ENCODE data around the gene ADAM29. TPM values are rescaled to one million over a fixed set of nuclear protein-coding genes. Genes with fewer than 3 reads are reported as not detected.
"Not testable (repeated sequence)": the region's sequence is repeated elsewhere in the genome, so short reads cannot be mapped to it uniquely, and the experiment has no call there.

Gene ADAM29
- total RNA-seq: not detected

DNA sequence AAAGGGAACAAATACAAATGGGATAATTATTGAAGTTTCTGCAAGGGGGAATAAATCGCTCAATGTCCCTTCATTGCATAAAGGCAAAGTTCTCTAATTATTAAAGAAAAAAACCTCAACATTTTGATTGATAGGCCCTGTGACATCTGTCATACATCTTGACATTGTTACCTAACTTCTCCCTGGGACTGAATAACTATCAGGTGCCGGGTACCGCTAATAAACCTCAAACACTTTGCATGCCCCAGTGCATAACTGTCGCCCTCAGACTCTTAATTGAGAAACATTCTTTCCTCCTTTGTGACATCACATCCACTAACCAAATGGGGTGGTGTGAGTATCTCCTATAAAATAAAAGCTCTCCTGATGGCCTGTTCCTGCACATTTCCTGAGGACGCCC lies at the start of gene ADAM29:
ADAM29 (plus strand) TSS at position 301 of the 400 bp plus-strand sequence. CDS start 57,168 bp downstream, outside the sequence.
- no peak for DNase-seq

DNA sequence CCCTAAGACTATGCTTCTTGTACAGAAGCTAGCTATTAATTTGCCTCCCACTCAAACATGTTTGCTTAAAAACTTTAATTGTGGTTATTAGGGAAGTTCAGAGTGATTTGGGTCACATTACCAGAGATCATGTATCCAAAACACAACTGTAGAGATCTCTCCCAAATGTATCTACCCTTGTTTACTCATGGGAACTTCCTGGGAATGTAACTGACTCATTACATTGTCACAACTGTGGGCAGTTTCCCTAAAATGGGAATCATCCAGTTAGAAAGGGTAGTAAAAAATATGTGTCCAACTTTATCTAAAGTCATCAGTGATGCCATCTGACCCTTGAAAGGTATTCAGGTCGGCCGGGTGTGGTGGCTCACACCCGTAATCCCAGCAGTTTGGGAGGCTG lies 48.8 kb upstream of the ADAM29 start:
- no peak for DNase-seq

DNA sequence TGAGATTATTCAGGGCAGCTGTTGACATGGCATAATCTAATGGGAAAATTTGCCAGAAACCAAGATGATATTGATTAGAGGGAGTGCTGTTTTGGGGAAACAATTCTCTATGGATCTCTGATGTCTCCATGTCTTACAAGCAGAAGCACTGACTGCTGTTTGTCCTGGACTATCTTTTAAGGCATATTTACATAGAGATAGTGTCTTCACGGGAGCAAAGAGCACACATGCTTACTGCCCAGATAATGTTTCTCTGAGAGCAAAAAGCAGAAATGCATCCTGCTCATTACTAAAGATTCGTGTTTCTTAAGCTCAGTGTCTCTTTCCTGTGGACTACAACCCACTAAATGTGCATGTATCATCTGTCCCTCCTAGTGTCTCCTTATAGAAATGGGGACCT lies 47.8 kb upstream of the ADAM29 start:
- DNase-seq: no peak

DNA sequence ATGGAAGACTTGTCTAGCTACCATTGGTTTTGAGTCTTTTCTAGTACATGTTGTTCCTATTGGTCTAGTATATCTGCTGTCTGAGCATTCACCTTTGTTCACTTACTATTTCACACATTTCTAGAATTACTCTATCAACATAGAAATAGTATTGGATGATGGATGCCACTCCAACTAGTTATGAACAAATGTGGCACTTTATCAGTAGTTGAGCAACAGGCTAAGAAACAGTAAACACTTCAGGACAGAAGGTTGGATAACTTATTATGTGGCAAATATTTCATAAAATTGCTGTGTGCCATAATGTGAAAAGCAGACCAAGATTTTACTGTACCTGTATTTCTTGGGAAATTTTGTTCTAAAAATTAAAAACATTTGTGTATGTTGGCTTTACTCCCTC lies 46.8 kb upstream of the ADAM29 start:
- no peak for DNase-seq

DNA sequence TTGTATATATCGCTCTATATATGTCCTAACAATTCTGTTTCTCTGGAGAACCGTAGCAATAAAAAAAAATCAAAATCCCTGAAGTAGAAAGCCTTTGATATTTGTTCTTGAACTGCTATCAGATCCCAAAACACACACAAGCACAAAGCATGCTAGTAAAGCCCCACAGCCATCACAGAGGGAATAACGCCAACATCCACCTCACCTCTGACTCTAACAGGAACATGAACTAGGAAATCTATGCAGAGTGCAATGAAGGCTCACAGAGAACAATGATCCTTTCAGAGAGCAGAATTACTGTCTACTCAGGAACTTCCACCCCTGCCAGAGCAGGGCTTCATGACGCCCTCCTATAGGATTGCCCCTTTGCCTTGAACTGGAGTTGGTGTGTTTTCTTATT lies 45.0 kb upstream of the ADAM29 start:
- not testable (repeated sequence) for DNase-seq

DNA sequence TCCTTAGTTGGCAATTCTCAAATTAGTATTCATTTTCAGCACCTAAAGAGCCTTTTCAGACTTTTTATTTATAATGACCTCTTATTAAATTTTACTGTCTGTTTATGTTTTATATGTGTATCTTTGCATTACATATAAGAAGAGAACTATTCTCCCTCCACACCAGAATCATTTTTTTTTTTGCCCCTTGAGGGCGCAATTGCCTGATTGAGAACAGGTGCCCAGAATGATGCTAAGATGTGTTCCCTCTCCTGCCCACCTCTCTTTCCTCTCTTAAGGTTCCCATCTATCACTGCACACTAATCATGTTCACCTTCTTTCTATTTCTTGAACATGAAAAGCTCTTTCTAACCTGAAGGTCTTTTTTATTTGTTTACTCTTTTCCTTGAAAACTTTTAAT lies 44.2 kb upstream of the ADAM29 start:
- no peak for DNase-seq

DNA sequence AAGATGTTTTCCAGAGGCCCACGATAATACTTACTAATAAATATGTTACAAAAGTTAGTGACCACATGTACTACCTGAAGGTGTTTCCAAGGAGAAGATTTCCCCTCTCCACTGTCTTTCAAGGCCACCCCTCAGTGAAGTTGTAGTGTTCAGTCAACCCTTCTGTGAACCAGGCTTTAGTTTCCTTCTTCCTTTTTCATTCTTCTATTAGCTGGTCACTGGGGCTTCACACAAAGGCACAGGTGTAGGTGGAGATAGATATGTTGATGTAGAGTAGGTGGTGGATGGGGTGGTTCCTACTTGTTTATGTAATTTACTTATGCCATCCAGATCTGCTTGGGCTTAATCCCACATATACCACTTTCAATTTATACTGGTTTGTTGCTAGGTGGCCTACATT lies 43.3 kb upstream of the ADAM29 start:
- DNase-seq: no peak

DNA sequence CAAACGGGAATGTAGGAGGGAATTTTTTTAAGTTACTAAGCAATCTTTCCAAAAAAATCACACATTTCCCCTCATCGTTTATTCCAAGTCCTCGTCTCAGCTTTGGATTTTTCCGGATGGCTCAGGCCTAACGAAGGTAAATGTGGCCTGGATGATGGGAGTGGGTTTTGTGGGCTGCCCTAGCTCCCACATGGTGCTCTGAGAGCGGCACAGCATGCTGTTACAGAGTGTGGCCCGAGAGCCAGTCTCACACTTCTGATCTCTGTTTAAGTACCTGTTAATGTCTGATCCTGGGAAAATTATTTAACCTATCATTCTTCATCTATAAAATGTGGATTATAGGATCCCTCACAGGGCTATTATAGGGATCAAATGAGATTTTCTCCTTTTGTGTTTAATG lies 38.2 kb upstream of the ADAM29 start:
- DNase-seq: no peak

DNA sequence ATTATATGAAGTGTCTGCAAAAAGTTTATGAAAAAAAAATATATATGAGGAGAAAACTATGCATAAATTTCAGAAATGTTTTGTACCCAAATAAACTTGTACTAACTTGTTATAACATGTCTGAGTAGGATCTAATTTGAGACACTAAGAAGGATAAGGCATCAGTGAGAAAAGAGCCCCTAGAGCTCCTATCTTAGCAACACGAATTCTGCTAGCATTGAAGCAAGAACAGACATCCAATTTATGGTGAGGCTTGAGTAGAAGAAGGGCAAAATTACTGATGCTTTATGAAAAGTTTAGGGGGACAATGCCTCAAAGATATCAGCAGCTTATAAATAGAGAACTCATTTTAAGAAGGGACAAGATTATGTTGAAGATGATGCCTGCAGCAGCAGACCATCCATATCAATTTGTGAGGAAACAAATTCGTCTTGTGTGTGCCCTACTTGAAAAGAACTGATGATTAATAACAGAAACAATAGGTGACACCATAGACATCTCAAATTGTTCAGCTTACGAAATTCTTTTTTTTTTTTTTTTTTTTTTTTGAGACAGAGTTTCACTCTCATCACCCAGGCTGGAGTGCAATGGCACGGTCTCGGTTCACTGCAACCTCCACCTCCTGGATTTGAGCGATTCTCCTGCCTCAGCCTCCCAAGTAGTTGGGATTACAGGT lies 35.7 kb upstream of the ADAM29 start:
- no peak for DNase-seq

DNA sequence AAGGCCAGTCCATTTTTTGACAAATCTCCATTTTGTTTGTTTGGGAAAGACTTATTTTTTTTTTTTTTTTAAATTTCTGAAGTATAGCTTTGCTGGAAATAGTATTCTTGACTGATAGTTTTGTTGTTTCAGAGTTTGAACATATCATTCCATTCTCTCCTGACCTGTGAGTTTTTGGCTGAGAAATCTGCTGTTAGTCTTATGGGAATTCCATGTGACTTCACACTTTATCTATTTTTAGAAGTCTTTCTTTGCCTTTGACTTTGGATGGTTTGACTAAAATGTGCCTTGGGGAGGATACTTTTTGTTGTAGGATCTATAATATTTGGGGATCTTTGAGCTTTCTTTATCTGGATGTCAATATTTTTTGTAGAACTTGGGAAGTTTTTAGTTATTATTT lies 10.7 kb upstream of the ADAM29 start:
- DNase-seq: no peak

DNA sequence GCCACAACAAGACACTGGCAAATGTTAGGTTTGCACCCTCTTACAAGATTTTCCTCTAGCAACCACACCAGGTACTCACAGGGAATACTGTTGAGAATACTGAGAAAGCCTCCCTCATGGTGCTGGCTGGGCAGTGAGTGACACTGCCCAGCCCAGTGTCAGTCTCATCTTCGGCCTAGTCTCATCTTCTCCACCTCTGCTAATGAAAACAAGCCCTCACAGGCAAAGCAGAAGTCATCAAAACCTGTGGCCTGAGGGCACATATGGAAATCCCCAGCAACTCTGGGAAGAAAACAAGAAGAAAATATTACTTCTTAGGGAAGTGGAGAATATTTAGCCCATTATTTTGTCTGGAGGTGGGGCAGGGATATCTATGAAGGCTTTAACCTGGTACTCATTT lies 7.9 kb upstream of the ADAM29 start:
- DNase-seq: no peak

DNA sequence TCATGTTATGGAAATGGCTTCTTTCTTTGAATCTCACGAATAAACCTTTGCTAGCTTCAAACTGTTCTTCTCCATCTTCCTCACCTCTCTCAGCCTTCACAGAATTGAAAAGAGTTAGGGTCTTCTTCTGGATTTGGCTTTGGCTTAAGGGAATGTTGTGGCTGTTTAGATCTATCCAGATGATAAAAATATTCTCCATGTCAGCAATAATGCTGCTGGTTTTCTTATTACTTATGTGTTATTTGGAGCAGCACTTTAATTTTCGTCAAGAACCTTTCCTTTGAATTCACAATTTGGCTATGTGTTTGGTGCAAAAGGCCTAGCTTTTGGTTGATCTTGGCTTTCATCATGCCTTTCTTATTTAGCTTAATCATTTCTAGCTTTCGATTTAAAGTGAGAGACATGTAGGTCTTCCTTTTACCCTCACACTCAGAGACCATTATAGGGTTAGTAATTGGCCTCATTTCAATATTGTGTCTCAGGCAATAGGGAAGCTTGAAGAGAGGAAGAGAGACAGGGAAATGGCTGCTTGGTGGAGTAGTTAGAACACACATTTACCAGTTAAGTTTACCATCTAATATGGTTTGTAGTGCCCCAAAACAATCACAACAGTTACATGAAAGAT lies 5.1 kb upstream of the ADAM29 start:
- DNase-seq: no peak

DNA sequence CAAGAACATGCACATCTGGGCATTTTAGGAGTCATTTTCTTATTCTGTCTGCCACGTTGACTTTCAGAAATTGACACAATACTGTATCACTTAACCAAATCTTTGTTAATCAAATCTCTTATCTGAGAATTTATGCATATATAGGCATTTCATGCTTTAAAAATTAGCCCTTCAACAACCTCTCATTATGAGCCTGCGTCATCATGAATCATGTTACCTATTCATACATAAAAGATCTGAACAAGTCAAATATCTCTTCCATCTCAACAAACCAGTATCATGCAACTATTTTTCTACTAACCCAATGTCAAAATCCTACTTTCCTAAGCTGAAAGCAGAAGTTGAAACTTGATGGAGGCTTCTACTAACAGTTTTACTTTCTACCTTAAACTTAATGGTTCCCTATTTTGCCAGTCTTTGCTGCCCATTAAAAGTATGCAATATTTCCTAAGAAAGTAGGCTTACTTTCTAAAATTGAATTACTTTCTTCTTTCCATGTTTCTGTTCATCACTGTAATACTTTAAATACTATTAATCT lies 1.8 kb downstream of the ADAM29 start:
- no peak for DNase-seq

DNA sequence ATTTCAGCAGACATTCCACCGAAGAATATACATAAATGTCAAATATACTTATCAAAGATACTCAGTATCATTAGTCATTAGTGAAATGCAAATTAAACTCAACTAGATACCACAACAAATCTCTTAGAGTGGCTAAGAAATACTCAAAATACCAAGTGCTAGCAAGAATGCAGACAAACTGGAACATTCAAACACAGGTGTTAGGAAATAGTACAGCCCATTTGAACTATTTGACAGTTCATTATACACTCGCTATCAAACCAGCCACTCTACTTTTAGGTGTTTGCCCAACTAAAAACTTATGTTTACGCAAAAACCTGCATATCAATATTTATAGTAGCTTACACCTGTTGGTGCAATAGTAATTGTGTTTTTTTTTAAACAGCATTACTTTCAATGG lies 8.8 kb downstream of the ADAM29 start:
- no peak for DNase-seq

DNA sequence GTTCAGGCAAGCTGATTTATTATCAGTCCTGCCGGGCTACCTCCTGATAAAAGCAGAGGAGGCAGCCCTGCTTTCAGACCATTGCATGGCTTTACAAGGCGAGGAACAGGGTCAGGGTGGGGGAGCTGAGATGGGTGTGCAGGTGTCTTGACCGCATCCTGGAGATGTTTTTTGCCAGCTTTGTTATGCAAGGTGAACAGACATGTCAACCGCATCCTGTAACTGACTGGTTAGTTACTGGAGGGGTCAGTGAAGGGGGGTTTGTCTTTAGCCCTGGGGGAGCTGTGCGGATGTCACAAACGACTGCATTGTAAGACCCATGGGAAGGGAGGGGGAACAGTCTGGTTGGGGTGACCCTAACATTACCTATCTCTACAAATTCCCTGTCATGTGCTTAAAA lies 10.0 kb downstream of the ADAM29 start:
- no peak for DNase-seq

DNA sequence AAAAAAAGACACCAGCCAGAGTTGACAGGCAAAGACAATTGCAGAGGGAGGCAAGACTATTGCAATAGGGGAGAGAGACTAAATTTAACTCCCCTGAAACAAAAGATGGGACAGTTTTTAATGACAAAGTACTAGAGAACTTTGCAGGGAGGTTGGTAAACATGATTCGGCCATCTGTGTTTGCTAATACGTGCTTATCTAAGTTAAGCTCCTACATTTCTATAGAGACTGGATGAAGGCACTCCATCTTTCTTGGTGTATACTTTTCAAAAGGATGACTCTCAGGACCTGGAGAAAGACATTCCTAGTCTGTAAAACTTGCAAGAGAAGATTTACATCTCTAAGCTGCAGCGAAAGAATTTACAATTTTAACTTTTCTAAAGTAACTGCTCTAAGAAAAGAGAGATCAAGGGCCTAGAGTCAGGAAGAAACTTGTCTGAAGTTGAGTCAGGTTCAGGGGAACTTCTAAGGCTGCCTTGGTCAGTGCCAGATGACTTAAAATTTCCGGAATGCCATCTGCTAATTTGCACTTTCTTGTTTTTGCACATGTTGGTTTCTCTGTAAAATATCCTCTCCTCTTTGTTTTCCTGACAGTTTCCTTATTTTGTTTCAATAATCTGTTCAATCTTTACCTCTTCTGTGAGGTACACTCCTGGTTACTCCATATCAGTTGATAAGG lies 10.6 kb downstream of the ADAM29 start:
- no peak for DNase-seq

DNA sequence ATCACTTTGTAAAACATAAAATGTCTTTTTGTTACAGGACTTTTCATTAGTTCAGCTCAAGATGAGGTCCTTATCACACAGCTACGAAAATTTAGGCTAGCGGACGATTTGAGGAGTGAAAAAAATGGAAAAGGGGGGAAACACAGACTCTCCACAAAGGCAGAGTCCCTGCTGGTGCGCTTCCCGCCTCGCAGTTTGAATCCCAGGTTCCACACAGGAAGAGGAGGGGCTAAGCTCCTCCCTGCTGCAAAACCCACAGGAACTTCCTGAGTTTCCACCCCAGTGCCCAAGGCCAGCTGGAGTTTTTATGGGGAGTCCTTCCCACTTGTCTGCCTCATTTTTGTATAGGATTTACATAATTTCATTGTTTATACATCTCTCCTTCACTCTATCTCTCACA lies 11.2 kb downstream of the ADAM29 start:
- no peak for DNase-seq

DNA sequence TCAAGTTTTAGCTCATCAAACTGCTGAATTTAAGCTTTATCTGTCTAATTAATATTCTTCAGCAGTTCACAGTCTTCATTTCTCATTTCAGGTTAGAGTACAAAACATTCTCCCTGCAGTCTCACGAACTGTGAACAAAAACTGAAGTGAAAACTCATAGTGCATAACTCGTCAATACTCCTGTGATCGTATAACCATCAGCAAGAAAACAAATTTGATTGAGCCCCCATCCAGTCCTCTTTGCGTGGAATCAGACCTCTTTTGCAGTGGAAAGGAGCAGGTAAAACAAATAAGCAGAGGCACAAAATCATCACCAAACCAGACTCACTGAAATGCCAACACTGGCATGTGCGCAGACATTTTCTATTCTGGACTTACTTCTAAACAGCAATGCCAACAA lies 12.7 kb downstream of the ADAM29 start:
- DNase-seq: no peak

DNA sequence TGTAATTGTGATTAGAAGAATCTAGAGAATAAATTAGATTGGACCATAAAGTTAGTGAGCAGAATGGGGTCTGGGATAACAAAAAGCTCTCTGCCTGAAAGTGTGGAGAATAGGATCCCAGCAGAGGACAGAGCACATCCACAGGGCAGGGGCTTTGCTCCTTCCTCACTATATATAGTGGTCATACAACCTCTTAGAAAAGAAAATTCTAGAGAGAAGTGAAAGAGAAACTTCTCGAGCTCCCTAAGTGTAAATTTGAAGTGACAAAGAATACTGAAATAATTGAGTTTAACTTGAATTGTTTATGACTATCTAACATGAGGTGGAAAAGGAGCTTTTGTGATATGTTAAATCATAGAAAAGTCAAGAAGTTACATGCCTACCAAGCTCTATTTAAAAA lies 14.9 kb downstream of the ADAM29 start:
- DNase-seq: no peak

DNA sequence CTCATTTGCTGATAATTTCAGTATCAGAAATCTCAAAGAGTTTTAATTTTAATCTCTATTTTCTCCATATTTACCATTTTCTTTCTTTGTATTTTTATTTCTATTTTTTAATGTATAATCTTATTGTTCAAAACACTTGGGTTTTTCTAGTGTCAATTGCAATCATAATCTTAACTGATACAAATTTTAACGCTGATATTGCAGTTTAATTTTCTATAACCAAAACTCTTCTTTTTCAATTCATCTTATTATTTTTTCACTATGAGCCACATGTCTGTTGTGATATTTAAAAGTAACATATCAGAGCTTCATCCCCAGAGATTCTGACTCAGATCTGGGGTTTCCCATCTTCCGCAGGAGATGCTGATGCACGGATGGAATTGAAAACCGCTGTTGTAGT lies 16.2 kb downstream of the ADAM29 start:
- DNase-seq: no peak

DNA sequence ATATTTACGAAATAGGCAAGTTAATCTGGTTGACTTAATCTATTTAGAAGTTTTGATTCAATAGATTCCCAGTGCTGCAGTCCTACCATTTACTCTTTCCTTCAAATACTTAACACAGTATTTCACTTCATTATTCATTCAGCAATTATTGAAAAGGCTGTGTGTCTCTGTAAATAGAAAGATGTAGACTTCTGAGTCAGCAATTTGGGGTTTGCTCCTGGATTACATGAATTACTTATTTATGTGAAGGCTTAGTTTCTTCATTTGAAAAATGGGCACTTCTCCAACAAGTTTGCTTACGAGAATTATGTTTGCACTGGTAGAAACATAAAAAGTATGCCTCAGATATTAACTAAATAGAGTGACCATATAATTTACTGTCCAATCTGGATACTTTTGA lies 17.4 kb downstream of the ADAM29 start:
- no peak for DNase-seq

DNA sequence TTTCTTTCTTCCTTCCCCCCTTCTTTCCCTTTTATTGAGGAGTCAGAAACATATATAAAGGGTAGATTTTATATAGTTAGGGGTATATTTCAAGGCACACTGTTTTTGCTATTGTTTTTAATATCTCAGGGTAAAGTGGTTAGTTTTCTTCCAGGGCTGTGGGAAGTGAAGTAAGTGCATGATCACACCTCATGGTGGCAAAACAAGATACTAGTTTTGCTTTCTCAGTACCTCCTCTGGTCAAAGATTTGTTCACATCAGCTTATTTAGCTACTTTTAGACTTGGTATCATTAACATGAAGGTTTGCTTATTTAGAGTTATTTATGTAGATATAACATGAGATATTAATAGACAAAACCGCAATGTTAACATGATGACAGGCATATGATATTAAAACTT lies 21.8 kb downstream of the ADAM29 start:
- no peak for DNase-seq

DNA sequence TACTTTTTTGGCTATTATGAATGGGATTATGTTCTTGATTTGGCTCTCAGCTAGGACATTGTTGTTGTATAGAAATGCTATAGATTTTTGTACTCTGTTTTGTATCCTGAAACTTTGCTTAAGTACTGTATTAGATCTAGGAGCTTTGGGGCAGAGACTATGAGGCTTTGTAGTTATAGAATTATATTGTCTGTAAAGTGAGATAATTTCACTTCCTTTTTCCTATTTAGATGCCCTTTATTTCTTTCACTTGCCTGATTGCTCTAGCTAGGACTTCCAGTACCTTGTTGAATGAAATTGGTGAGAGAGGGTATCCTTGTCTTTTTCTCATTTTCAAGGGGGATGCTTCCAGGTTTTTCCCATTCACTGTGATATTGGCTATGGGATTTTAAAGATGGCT lies 28.1 kb downstream of the ADAM29 start:
- no peak for DNase-seq

DNA sequence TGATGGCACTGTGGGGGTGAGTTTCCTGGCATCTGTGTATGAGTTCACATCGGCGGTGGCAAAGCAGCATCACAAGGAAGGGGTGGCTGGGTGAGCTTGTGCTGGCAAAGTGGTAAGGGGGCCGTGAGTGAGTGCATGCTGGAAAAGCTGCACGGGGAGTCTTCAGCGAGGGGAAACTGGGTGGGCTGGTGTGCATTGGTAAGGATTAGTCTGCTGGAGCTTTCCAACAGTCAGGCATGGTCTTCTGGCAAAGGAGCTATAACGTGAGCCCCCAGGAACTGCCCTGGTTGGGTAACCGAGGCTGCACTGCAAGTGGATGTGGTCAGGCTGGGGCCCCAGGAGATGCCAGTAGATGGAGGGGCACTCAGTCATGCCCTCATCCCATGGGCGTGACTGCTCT lies 30.7 kb downstream of the ADAM29 start:
- no peak for DNase-seq

Measured in tongue (tissue), 2 donors.